ENCODE measurements around the gene RBBP8NL.

Gene RBBP8NL

GRCh38 chr20:62448038-62448437, 20.7 kb upstream of the RBBP8NL start:
- in situ Hi-C loops (cut with HindIII; ENCODE audit: low pct_ligation_motif_present, low pct_unique_long_range_greater_than_20kb, low sequenced_read_pairs), result no loop called here
- DNase-seq, result no peak

- DNase-seq, result no peak
- in situ Hi-C loops (cut with HindIII; ENCODE audit: low pct_ligation_motif_present, low pct_unique_long_range_greater_than_20kb, low sequenced_read_pairs), result no loop called here
These were observed 19.8 kb upstream of the RBBP8NL start for GRCh38 chr20:62446888-62447869.

GRCh38 chr20:62446481-62446880, 19.1 kb upstream of the RBBP8NL start:
- no peak for DNase-seq
- in situ Hi-C loops (cut with HindIII; ENCODE audit: low pct_ligation_motif_present, low pct_unique_long_range_greater_than_20kb, low sequenced_read_pairs), result no loop called here

- DNase-seq, result no peak
- in situ Hi-C loops (cut with HindIII; ENCODE audit: low pct_ligation_motif_present, low pct_unique_long_range_greater_than_20kb, low sequenced_read_pairs), result no loop called here
These were observed 18.4 kb upstream of the RBBP8NL start for GRCh38 chr20:62445553-62446340.

GRCh38 chr20:62444286-62444685, 16.9 kb upstream of the RBBP8NL start:
- in situ Hi-C loops (cut with HindIII; ENCODE audit: low pct_ligation_motif_present, low pct_unique_long_range_greater_than_20kb, low sequenced_read_pairs), result no loop called here
- no peak for DNase-seq

- no peak for DNase-seq
- in situ Hi-C loops (cut with HindIII; ENCODE audit: low pct_ligation_motif_present, low pct_unique_long_range_greater_than_20kb, low sequenced_read_pairs), result no loop called here
These were observed 14.7 kb upstream of the RBBP8NL start for GRCh38 chr20:62441987-62442539.

- DNase-seq, result no peak
- in situ Hi-C loops (cut with HindIII; ENCODE audit: low pct_ligation_motif_present, low pct_unique_long_range_greater_than_20kb, low sequenced_read_pairs), result no loop called here
These were observed 11.9 kb upstream of the RBBP8NL start for GRCh38 chr20:62439218-62439617.

- in situ Hi-C loops (cut with HindIII; ENCODE audit: low pct_ligation_motif_present, low pct_unique_long_range_greater_than_20kb, low sequenced_read_pairs), result no loop called here
- no peak for DNase-seq
These were observed 10.6 kb upstream of the RBBP8NL start for GRCh38 chr20:62437927-62438326.

- in situ Hi-C loops (cut with HindIII; ENCODE audit: low pct_ligation_motif_present, low pct_unique_long_range_greater_than_20kb, low sequenced_read_pairs), result no loop called here
- no peak for DNase-seq
These were observed 10.2 kb upstream of the RBBP8NL start for GRCh38 chr20:62437496-62437895.

GRCh38 chr20:62436692-62437091, 9.4 kb upstream of the RBBP8NL start:
- in situ Hi-C loops (cut with HindIII; ENCODE audit: low pct_ligation_motif_present, low pct_unique_long_range_greater_than_20kb, low sequenced_read_pairs), result no loop called here

GRCh38 chr20:62433658-62434497, 6.5 kb upstream of the RBBP8NL start:
- no peak for DNase-seq
- in situ Hi-C loops (cut with HindIII; ENCODE audit: low pct_ligation_motif_present, low pct_unique_long_range_greater_than_20kb, low sequenced_read_pairs), result no loop called here

More at GRCh38 chr20:62436692-62437091, 9.4 kb upstream of the RBBP8NL start:
- DNase-seq, result no peak

GRCh38 chr20:62430866-62431447, 3.6 kb upstream of the RBBP8NL start:
- in situ Hi-C loops (cut with HindIII; ENCODE audit: low pct_ligation_motif_present, low pct_unique_long_range_greater_than_20kb, low sequenced_read_pairs), result no loop called here
- DNase-seq, result no peak

- no peak for DNase-seq
- in situ Hi-C loops (cut with HindIII; ENCODE audit: low pct_ligation_motif_present, low pct_unique_long_range_greater_than_20kb, low sequenced_read_pairs), result no loop called here
These were observed 3.0 kb upstream of the RBBP8NL start for GRCh38 chr20:62430311-62430853.

- in situ Hi-C loops (cut with HindIII; ENCODE audit: low pct_ligation_motif_present, low pct_unique_long_range_greater_than_20kb, low sequenced_read_pairs), result no loop called here
- no peak for DNase-seq
These were observed 2.3 kb upstream of the RBBP8NL start for GRCh38 chr20:62429455-62430310.

- in situ Hi-C loops (cut with HindIII; ENCODE audit: low pct_ligation_motif_present, low pct_unique_long_range_greater_than_20kb, low sequenced_read_pairs), result no loop called here
- no peak for DNase-seq
These were observed 1.3 kb upstream of the RBBP8NL start for GRCh38 chr20:62428396-62429295.

- in situ Hi-C loops (cut with HindIII; ENCODE audit: low pct_ligation_motif_present, low pct_unique_long_range_greater_than_20kb, low sequenced_read_pairs), result no loop called here
- no peak for DNase-seq
These were observed 648 bp upstream of the RBBP8NL start for GRCh38 chr20:62428002-62428372.

Data from ACHN (cell line).